Measurements from ENCODE around the gene COLEC12.

DNA sequence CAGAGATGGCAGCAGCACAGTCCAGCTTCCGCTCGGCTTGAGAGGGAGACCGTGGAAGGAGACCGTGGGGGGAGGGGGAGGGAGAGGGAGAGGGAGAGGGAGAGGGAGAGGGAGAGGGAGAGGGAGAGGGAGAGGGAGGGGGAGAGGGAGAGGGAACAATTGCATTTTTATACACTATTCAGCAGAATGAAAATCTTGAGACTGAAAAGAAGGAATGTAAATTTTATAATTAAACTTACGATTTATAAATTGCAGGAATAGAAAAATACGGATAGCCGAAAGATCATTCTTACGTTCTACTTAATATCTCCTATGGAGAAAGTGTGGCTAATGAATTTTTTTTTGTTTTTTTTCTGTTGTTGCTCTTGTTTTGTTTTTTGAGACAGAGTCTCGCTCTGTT is 12.5 kb upstream of the COLEC12 start:
- TF ChIP-seq, protein P1, sequence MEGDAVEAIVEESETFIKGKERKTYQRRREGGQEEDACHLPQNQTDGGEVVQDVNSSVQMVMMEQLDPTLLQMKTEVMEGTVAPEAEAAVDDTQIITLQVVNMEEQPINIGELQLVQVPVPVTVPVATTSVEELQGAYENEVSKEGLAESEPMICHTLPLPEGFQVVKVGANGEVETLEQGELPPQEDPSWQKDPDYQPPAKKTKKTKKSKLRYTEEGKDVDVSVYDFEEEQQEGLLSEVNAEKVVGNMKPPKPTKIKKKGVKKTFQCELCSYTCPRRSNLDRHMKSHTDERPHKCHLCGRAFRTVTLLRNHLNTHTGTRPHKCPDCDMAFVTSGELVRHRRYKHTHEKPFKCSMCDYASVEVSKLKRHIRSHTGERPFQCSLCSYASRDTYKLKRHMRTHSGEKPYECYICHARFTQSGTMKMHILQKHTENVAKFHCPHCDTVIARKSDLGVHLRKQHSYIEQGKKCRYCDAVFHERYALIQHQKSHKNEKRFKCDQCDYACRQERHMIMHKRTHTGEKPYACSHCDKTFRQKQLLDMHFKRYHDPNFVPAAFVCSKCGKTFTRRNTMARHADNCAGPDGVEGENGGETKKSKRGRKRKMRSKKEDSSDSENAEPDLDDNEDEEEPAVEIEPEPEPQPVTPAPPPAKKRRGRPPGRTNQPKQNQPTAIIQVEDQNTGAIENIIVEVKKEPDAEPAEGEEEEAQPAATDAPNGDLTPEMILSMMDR (optimal IDR thresholded peaks at IDR 0.05 in 1 of 3, IDR thresholded peaks at IDR 0.05 in 1 of 3, conservative IDR thresholded peaks at IDR 0.05 in 1 of 3; ENCODE audit: extremely low read depth in 1 of 3, insufficient read depth in 2 of 3, low read length in 3 of 3): no peak
- no peak for TF ChIP-seq EZH2 (IDR thresholded peaks at IDR 0.05; ENCODE audit: low read length)

Measured in keratinocyte (primary cell).